Ishikawa (cell line): Measurements from ENCODE around the gene CAMK1D.

Source experiments
- CEBPB ChIP-seq: IDR thresholded peaks from 2 replicates; pipeline ENCODE4 v1.6.1; 2012
- REST ChIP-seq: IDR thresholded peaks from 2 replicates; pipeline ENCODE4 v1.6.1; 2012; ENCODE audit warnings: low read depth, mild to moderate bottlenecking

DNA sequence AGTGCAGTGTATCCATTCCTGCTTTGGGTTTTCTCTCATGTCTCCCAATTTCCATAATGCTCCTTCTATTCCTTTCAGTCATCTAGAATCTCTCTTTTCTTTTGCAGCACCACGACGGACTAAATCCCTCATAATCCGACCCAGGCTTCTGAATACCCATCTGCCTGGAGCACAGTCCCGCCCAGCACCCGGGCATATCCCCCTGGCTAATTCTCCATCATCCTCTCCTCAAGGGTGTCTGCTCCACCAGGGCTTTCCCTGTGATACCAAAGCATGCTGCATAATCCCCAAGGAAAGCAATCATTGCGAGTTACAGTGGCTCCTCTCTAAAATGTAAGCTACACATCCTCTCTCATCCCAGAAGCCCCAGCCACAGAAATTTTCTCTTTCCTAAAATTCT lies 330.3 kb downstream of the CAMK1D start:
- TF ChIP-seq REST, result no peak
- no peak for TF ChIP-seq CEBPB
